Right cardiac atrium (tissue), 5 donors: ENCODE results near the gene EMID1. TPM values are rescaled to one million over a fixed set of nuclear protein-coding genes. Genes with fewer than 3 reads are reported as not detected.

ENCODE experiments used
- ATAC-seq, 2 donors: fragments of 200-7000 bp; cut with Tn5 transposase; one replicate each; pipeline versions ENCODE4 v1.8.0 to v1.9.1; 2020; ENCODE audit warnings: moderate library complexity in 2 of 2, mild to moderate bottlenecking in 1 of 2
- DNase-seq, 3 donors: peaks; one replicate each; pipeline ENCODE4 v3.0.0-alpha.2; 2020
- H3K27ac ChIP-seq: one replicate; pipeline ENCODE4 v1.5.1; 2013; ENCODE audit warnings: mild to moderate bottlenecking, low read length, control low read depth, moderate library complexity
- H3K27me3 ChIP-seq: one replicate; pipeline ENCODE4 v1.6.1; 2013; ENCODE audit not compliant: control insufficient read depth, insufficient read depth
- H3K4me1 ChIP-seq: one replicate; pipeline ENCODE4 v1.6.1; 2013; ENCODE audit warnings: low read length; ENCODE audit not compliant: control insufficient read depth, insufficient read depth
- H3K4me3 ChIP-seq: one replicate; pipeline ENCODE4 v1.5.1; 2013; ENCODE audit warnings: low read length, control low read depth
- H3K9me3 ChIP-seq: one replicate; pipeline ENCODE4 v1.6.1; 2013; ENCODE audit warnings: low read length; ENCODE audit not compliant: control insufficient read depth
- WGBS: extraction: QIAGEN DNeasy Blood & Tissue Kit; methylation state at CpG from one replicate; pipeline ENCODE4 v1.1.7; 2013; 5-methylcytosine and 5-hydroxymethylcytosine counted together
- intact Hi-C, 4 donors: fragments of 100-400 bp; cut with DNase I; formaldehyde crosslinking; loops; one replicate each; pipeline versions ENCODE4 v1.11.0 to v1.14.0; 2022 to 2023
- polyA plus RNA-seq: library from polyadenylated mRNA; stranded (reverse); fragments of 200-250 nt; gene quantifications from one replicate; pipeline ENCODE4 v1.2.3, GENCODE V29; 2013
- total RNA-seq, 4 donors: library from RNA; stranded (reverse); fragmentation: NEBNext Ultra II Directional; extraction: Animal tissue kit (Norgen Biotek cat#: 25700); gene quantifications; one replicate each; pipeline ENCODE4 v1.2.1, GENCODE V29; 2021
- donor health status: healthy with polysubstance abuse.
- donor health status: DM: no; HTN: yes; CAD: no.
- donor health status: DM: no; HTN: no; CAD: no.
- donor health status: DM: no; HTN: yes; CAD: no; lungs with severe emphysema.
- donor health status: DM: yes; HTN: yes; CAD: no.

EMID1 gene
- total and polyA plus RNA-seq, 5 donors = 0.74 to 1.6 (median 0.95) TPM

DNA sequence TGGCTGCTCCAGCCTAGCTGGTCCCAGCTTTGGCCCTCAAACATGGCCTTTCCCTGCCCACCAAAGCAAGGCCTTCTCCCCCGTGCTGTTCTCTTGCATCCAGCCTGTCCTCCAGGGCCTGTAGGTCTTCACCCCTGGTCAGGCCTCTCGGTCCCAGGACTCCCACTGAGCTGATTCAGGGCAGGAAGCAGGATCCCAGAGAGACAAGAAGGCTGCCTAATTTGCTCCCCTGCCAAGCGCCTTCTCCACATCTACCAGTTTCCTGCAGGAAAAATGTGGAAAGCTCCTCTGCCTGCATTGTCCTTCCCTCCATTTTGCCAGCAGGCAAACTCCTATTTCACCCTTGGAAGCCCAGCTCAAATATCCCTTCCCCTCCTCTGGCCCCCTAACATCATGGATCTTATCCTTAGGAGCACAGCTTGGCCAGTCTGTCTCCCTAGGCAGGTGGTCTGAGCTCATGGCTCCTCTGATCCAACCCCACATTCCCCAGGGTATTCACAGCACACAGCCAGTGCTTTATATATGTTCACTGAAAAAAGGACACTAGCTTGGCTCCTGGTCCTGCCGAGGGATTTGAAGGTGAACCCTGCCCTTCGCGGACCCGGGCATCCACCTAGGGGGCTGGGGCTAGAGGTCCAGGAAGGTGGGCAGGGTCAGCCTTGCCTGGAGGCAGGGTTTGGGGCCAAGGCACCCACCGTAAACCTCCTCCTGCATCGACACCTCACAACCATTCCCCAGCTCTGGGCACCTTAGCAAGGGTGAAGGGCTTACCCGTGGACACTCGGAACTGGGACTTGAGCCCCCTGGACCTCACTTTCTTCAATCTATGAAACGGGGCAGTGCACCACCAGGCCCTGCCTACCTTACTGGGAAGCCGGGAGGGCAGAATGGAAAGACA is 61.1 kb downstream of the EMID1 start:
- Histone ChIP-seq H3K27ac (peak overlapping the region; percentile 97), H3K27me3 (no peaks in the 10 kb centered on the region), H3K4me1 (peaks cover 9% of the 10 kb centered on the region), H3K4me3 (peak overlapping the region; percentile 98), H3K9me3 (no peaks in the 10 kb centered on the region)
- DNase-seq = peak in 1 of 3 donors; percentile 36
- WGBS = 16% methylated on average over 13 of the region's 13 CpGs
- intact Hi-C loops = no loop called here
- ATAC-seq = peak in 1 of 2 donors; percentile 7

DNA sequence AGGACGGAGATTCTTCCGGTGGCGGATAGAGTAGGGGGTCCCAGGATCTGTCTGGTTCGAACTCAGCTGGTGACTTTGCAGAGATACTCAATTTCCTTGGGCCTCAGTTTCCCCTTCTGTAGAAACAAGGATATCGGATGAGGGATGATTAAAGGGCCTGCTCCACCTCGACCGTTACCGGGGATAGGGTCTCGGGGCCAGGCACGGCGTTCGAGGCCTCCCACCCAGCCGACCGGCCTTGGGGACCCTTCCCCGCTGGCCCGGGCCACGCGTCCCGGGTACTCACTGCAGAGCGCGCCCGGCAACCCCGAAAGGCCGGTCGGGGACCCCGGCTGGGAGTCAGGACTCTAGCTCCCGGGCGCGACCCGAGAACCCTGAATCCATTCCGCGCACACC is 61.8 kb downstream of the EMID1 start:
- Histone ChIP-seq H3K4me3 (peak overlapping the region; percentile 98), H3K4me1 (peaks cover 9% of the 10 kb centered on the region), H3K27me3 (no peaks in the 10 kb centered on the region), H3K9me3 (no peaks in the 10 kb centered on the region), H3K27ac (peak overlapping the region; percentile 97)
- under 1% methylated on average over 32 of the region's 32 CpGs for WGBS
- DNase-seq = no peak
- ATAC-seq = no peak
- intact Hi-C loops = no loop called here

DNA sequence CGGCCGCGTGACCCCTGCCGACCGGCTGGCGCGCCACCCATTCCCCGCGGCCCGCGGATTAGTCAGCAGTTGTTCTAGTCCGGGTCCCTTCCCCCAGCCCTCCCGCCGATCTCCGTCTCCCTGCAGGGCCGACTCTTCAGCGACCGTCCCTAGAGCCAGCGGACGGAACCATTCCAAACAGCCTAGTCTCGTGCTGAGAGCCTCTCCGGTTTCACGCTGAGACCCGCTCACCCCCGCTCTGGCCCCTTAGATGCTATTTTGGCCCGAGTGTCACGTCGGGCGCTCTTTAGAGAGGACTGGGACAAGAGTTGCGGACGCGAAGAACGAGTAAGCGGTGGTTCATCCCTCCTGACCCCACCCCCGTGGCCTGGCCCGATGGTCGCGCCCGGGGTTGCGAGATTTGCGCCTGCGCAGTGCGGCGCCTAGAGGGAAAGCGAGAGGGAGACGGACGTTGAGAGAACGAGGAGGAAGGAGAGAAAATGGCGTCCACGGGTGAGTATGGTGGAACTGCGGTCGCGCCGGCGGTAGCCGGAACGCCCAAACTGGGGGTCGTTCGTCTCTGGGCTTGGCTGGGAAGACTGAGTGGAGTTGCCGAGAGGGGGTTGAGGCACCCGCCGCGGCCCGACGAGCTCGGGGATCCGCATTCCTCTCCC is 62.3 kb downstream of the EMID1 start, which contains the start of the genes EWSR1 and RHBDD3:
Gene EWSR1 (plus strand): TSS at position 411 of the 653 bp plus-strand sequence. CDS start 69 bp downstream, at position 480.
Gene RHBDD3 (minus strand): TSS at position 124 of the 653 bp plus-strand sequence. CDS start 2,355 bp downstream, outside the sequence.
- peak within 1 kb of the TSS; percentile 98 for H3K4me3 ChIP-seq
- peak; percentile 98 for DNase-seq
- no peaks in the 10 kb centered on the region for H3K9me3 ChIP-seq
- ATAC-seq = peak; percentile 92 to 94
- intact Hi-C loops = no loop called here
- no peaks in the 10 kb centered on the region for H3K27me3 ChIP-seq
- WGBS = under 1% methylated on average over 67 of the region's 67 CpGs
- peak within 1 kb of the TSS; percentile 97 for H3K27ac ChIP-seq
- H3K4me1 ChIP-seq = peaks cover 9% of the 10 kb centered on the region

DNA sequence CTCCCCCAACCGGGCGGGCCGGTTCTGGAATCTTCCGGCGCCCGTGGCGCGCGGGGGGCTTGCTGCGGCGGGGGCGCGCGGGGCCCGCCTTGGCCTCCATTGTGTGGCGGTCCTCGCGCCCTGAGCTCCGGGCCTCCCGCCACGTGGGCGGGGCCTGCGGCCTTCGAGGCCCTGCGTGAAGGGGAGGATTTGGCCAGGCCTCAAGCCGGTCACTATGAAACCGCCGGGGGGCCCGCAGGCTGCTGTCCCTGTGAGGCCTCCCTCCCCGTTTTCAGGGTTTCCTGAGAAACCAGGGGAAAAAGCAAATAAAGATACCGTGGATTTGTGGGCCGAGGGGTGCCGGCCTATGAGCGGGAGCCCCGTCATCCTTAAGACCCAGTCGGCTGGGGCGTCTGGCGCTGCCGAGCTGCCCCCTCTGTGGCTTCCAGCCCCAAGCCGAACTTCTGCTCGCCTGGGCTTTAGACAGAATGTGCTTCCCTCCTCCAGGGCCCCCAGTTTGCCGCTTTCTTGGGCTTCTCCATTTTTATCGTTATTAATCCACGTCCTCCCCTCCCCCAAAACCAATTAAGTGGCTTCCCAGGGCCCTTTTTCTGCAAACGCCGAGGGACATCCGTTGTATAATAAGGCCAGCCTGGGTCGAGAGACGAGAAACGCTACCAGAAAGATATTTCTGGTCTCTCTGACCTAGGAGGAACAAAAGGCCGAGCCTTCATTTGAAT is 63.0 kb downstream of the EMID1 start:
- no peaks in the 10 kb centered on the region for H3K9me3 ChIP-seq
- intact Hi-C loops = no loop called here
- no peaks in the 10 kb centered on the region for H3K27me3 ChIP-seq
- peak overlapping the region; percentile 98 for H3K4me3 ChIP-seq
- under 1% methylated on average over 51 of the region's 51 CpGs for WGBS
- DNase-seq = peak; percentile 84 to 93 (median 90)
- peak; percentile 73 to 77 for ATAC-seq
- peaks cover 9% of the 10 kb centered on the region for H3K4me1 ChIP-seq
- H3K27ac ChIP-seq = peak overlapping the region; percentile 92

DNA sequence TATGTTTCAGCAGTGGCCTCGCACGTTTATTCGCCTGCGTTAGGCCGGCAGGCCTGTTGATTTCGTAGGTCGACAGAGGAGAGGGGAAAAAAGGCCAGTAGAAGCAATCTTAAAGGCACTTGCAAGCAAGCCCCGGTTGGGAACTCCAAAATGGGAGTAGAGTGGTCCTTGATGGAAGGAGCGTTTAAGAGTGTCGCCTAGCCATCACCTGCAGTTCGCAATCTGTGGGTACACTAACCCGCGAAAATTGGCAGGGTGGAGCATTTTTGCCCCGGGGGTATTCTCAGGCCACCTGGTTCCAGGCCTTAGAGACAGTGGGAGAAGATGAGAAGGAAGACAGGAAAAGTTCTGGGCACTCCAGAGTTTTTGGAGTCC is 63.5 kb downstream of the EMID1 start:
- intact Hi-C loops = no loop called here
- DNase-seq (no peak), ATAC-seq (no peak)
- Histone ChIP-seq H3K27me3 (no peaks in the 10 kb centered on the region), H3K4me1 (peaks cover 9% of the 10 kb centered on the region), H3K27ac (peak overlapping the region; percentile 92), H3K4me3 (peak overlapping the region; percentile 98), H3K9me3 (no peaks in the 10 kb centered on the region)
- WGBS = 1% methylated on average over 14 of the region's 14 CpGs

DNA sequence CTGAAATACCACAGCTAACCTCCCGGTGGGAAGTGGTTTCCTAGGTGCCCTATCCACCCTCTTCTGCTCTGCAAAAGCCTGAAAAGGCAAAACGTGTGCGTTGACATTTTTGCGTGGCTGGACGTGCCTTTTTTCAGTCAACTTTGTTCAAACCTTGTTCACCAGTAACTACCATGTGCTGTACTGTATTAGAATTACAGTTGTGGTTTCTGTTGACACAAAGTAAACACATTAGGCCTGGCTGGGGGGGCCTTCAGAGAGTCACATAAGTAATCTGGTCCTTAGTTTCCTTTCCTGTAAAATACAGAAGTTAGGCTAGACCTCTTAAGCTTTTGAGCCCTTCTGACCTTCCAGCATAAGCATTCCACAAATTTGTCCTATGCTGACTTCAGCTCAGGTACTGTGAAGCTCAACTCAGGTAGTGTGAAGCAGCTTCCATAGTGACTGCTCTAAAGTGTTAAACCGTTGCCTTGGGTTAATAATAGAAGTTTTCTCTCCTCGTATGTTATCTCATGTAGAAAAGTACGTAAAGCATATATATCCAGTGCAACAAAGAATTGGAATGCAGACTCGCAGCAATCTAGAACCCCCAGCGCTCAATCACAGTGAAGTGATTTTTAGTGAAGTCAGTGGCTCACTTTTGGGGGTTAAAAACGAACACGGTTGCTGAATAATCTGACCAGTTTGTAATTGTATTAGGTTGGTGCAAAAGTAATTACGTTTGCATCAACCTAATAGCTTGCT is 64.2 kb downstream of the EMID1 start:
- no peaks in the 10 kb centered on the region for H3K27me3 ChIP-seq
- no peaks in the 10 kb centered on the region for H3K9me3 ChIP-seq
- peaks cover 9% of the 10 kb centered on the region for H3K4me1 ChIP-seq
- DNase-seq = peak in 1 of 3 donors; percentile 41
- peak overlapping the region; percentile 98 for H3K4me3 ChIP-seq
- ATAC-seq = no peak
- H3K27ac ChIP-seq = no peak overlapping the region
- WGBS = 7% methylated on average over 13 of the region's 13 CpGs
- intact Hi-C loops = loop anchor here in 1 of 4 donors (5.0 kb wide), 1 partner anchor 37 kb away; the partner anchor contains the start of gene GAS2L1

DNA sequence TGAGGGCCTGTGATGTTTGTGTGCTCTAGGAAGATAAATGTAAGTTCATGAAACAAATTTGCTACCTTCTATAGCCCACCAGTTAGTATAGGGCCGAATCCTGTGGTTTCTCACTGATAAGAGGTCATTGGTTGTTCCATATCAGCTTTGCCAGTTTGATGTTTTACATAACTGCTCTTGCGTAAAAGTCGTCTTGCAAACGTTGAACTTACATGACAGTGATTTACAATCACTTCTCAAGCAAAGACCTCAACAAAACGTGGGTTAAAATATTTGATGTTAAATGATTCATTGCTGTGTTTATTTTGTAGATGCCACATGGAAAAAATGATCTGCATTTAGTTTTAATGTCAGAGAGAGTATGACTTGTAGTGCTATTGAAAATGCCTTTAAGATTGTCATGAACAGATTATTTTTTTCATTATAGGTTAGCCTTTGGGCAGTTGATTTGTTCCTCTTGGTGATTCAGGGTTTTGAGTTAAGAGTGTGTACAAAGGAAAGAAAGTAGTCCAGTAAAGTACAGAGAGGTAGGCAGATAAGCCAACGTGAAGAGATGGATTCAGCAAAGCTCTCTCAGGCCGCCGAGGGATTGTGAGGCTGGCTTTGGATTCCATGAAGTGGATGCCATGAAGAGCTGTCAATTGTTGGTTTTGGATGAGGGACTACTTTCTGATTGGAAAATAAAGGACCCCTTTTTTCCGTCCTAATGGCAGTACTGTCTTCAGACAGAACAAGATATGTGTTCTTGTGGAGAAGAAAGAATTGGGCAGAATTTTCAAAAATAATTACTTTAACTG is 65.0 kb downstream of the EMID1 start:
- H3K27ac ChIP-seq = no peak overlapping the region

DNA sequence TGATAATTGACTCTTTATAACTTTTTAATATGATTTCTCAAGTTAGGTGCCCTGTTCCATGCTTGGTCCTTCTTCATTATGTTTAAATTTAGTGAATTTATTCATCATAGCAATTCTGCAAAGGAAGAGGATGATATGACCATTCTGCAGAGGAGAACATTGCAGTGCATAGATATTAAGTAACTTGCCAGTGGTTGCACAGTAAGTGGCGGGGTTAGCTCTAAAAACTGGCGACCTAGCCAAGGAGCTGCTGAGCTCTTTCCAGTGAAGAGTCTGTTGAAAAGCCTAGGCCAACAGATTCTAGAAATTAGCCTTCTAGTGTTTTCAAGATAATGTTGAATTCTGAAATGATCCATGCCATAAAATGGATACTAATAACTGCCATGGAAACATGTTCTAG is 66.9 kb downstream of the EMID1 start:
- DNase-seq = peak in 1 of 3 donors; percentile 33
- Histone ChIP-seq H3K4me3 (no peak overlapping the region), H3K4me1 (peaks cover 1% of the 10 kb centered on the region), H3K9me3 (no peaks in the 10 kb centered on the region), H3K27ac (no peak overlapping the region), H3K27me3 (no peaks in the 10 kb centered on the region)
- intact Hi-C loops = loop anchor here in 1 of 4 donors (5.0 kb wide), 1 partner anchor 35 kb away; the partner anchor contains the start of gene GAS2L1
- no peak for ATAC-seq
- WGBS = 54% methylated on average over 2 of the region's 2 CpGs

More for the DNA sequence above, 65.0 kb downstream of the EMID1 start:
- 13% methylated on average over 9 of the region's 9 CpGs for WGBS
- H3K9me3 ChIP-seq = no peaks in the 10 kb centered on the region
- no peak for ATAC-seq
- intact Hi-C loops = loop anchor here in 1 of 4 donors (5.0 kb wide), 1 partner anchor 37 kb away; the partner anchor contains the start of gene GAS2L1
- H3K4me1 ChIP-seq = peaks cover 9% of the 10 kb centered on the region
- DNase-seq = no peak
- no peaks in the 10 kb centered on the region for H3K27me3 ChIP-seq
- H3K4me3 ChIP-seq = peak overlapping the region; percentile 98

DNA sequence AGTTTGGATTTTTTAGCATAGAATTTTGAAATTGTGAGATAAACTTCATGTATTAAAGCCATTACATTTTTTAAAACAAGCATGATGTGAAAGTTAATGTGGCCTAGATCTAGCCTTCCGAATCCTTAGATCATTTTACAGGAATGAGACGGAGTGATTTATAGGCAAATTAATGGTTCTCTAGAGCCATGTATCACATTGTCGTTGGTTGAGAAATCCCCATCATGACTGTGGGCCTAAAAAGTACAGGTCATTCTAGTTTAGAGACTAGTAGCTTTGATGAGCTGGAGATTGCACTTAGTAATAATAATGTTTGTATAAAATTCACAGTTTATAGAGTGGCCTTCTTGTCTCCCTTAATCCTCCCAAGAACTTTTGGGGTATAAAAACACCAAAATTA is 69.5 kb downstream of the EMID1 start:
- Histone ChIP-seq H3K27me3 (no peaks in the 10 kb centered on the region), H3K27ac (no peak overlapping the region), H3K4me1 (peaks cover 1% of the 10 kb centered on the region), H3K4me3 (no peak overlapping the region), H3K9me3 (no peaks in the 10 kb centered on the region)
- intact Hi-C loops = no loop called here
- 72% methylated on average over 3 of the region's 3 CpGs for WGBS
- ATAC-seq (no peak), DNase-seq (no peak)
